HEK293 (cell line): ENCODE results near the gene WDR13.

Source experiments
- PRDM2 ChIP-seq: fragments of 450-650 bp; formaldehyde crosslinking; IDR thresholded peaks from 2 replicates; pipeline ENCODE4 v1.5.1; 2016; ENCODE audit warnings: missing biosample characterization, missing genetic modification characterization, borderline replicate concordance
- PRDM4 ChIP-seq: fragments of 450-650 bp; formaldehyde crosslinking; IDR thresholded peaks from 2 replicates; pipeline ENCODE4 v1.5.1; 2017; ENCODE audit warnings: missing biosample characterization, missing genetic modification characterization
- ZBTB48 ChIP-seq: fragments of 450-650 bp; formaldehyde crosslinking; IDR thresholded peaks from 2 replicates; pipeline ENCODE4 v1.5.1; 2016; ENCODE audit warnings: missing biosample characterization, missing genetic modification characterization
- ZFP3 ChIP-seq: fragments of 450-650 bp; formaldehyde crosslinking; IDR thresholded peaks from 2 replicates; pipeline ENCODE4 v1.5.1; 2016; ENCODE audit warnings: low read depth, missing biosample characterization, missing genetic modification characterization
- ZNF114 ChIP-seq: fragments of 450-650 bp; formaldehyde crosslinking; IDR thresholded peaks from 2 replicates; pipeline ENCODE4 v1.5.0; 2017; ENCODE audit warnings: missing biosample characterization, missing genetic modification characterization
- ZNF23 ChIP-seq: fragments of 450-650 bp; formaldehyde crosslinking; IDR thresholded peaks from 2 replicates; pipeline ENCODE4 v1.5.1; 2016; ENCODE audit warnings: missing biosample characterization, missing genetic modification characterization, borderline replicate concordance
- ZNF362 ChIP-seq: fragments of 450-650 bp; formaldehyde crosslinking; IDR thresholded peaks from 2 replicates; pipeline ENCODE4 v1.5.1; 2016; ENCODE audit warnings: missing biosample characterization, missing genetic modification characterization
- ZNF585B ChIP-seq: fragments of 450-650 bp; formaldehyde crosslinking; IDR thresholded peaks from 2 replicates; pipeline ENCODE4 v1.5.1; 2016; ENCODE audit warnings: missing biosample characterization, missing genetic modification characterization
- ZNF707 ChIP-seq: fragments of 450-650 bp; formaldehyde crosslinking; IDR thresholded peaks from 2 replicates; pipeline ENCODE4 v1.5.1; 2016; ENCODE audit warnings: missing biosample characterization, missing genetic modification characterization
- ZNF785 ChIP-seq: fragments of 450-650 bp; formaldehyde crosslinking; IDR thresholded peaks from 2 replicates; pipeline ENCODE4 v1.5.1; 2016; ENCODE audit warnings: missing biosample characterization, missing genetic modification characterization
- ZSCAN23 ChIP-seq: fragments of 450-650 bp; formaldehyde crosslinking; IDR thresholded peaks from 2 replicates; pipeline ENCODE4 v1.5.1; 2016; ENCODE audit warnings: missing biosample characterization, missing genetic modification characterization
- TF ChIP-seq, protein P1 (sequence below): fragments of 450-650 bp; formaldehyde crosslinking; IDR thresholded peaks from 2 replicates; pipeline ENCODE4 v1.5.1; 2016; ENCODE audit warnings: missing biosample characterization, missing genetic modification characterization
- TF ChIP-seq, protein P2 (sequence below): fragments of 450-650 bp; formaldehyde crosslinking; IDR thresholded peaks from 2 replicates; pipeline ENCODE4 v1.5.1; 2016; ENCODE audit warnings: missing biosample characterization, missing genetic modification characterization
- TF ChIP-seq, protein P3 (sequence below): fragments of 450-650 bp; formaldehyde crosslinking; conservative IDR thresholded peaks from 2 replicates; pipeline ENCODE4 v1.5.1; 2016; ENCODE audit warnings: low read depth, missing biosample characterization, missing genetic modification characterization
- TF ChIP-seq, protein P4 (sequence below): fragments of 450-650 bp; formaldehyde crosslinking; IDR thresholded peaks from 2 replicates; pipeline ENCODE4 v1.5.1; 2016; ENCODE audit warnings: missing biosample characterization, missing genetic modification characterization

Gene WDR13

DNA sequence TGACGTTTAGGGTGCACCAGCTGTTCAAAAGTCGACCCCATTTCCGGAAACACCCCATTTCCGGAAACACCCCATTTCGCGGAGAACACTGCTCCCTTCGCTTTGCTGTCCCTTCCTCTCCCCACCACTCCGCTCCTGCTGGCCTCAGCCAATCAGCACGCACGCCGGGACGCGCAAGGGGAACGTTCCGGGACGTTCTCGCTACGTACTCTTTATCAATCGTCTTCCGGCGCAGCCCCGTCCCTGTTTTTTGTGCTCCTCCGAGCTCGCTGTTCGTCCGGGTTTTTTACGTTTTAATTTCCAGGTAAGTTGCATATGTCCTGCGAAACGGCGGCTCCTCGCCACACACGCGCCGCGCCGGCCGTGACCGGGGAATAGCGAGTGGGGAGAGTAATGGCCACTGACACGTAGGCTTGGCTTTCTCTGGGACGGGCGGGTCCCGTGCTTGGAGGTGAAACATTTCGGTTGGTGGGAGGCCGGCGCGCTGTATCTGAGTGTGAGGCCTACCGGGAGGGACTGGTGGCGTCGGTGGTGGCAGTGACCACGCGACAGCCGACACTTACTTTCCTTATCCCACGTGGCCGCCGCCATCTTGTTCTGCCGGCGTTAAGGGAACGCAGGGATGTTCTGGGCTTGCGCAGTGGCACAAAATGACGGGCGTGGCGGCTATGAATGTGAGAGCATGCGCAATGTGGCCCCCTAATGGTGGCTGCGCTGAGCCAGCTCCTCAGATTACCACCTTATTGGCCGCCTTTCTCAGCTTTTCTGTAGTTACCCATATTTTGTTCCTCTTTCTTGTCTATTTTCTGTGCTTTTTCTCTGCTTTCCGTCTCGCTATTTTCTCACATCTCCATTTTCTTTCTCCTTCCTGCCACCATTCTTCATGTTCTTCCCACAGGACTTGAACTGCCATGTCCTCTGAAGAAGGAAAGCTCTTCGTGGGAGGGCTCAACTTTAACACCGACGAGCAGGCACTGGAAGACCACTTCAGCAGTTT lies 22.7 kb upstream of the WDR13 start, which contains the start of gene RBM3 (continued):
- no peak for TF ChIP-seq PRDM2
- TF ChIP-seq PRDM4 (tag by site-specific recombination): no peak
- 0 out of 2 replicates have a peak, but pooled peaks have one; percentile 15 for TF ChIP-seq ZSCAN23
- TF ChIP-seq ZNF23: no peak
- TF ChIP-seq, protein P1, sequence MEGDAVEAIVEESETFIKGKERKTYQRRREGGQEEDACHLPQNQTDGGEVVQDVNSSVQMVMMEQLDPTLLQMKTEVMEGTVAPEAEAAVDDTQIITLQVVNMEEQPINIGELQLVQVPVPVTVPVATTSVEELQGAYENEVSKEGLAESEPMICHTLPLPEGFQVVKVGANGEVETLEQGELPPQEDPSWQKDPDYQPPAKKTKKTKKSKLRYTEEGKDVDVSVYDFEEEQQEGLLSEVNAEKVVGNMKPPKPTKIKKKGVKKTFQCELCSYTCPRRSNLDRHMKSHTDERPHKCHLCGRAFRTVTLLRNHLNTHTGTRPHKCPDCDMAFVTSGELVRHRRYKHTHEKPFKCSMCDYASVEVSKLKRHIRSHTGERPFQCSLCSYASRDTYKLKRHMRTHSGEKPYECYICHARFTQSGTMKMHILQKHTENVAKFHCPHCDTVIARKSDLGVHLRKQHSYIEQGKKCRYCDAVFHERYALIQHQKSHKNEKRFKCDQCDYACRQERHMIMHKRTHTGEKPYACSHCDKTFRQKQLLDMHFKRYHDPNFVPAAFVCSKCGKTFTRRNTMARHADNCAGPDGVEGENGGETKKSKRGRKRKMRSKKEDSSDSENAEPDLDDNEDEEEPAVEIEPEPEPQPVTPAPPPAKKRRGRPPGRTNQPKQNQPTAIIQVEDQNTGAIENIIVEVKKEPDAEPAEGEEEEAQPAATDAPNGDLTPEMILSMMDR (tag by site-specific recombination): peak; percentile 89
- TF ChIP-seq, protein P2, sequence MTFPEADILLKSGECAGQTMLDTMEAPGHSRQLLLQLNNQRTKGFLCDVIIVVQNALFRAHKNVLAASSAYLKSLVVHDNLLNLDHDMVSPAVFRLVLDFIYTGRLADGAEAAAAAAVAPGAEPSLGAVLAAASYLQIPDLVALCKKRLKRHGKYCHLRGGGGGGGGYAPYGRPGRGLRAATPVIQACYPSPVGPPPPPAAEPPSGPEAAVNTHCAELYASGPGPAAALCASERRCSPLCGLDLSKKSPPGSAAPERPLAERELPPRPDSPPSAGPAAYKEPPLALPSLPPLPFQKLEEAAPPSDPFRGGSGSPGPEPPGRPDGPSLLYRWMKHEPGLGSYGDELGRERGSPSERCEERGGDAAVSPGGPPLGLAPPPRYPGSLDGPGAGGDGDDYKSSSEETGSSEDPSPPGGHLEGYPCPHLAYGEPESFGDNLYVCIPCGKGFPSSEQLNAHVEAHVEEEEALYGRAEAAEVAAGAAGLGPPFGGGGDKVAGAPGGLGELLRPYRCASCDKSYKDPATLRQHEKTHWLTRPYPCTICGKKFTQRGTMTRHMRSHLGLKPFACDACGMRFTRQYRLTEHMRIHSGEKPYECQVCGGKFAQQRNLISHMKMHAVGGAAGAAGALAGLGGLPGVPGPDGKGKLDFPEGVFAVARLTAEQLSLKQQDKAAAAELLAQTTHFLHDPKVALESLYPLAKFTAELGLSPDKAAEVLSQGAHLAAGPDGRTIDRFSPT (tag by site-specific recombination): no peak
- TF ChIP-seq, protein P3, sequence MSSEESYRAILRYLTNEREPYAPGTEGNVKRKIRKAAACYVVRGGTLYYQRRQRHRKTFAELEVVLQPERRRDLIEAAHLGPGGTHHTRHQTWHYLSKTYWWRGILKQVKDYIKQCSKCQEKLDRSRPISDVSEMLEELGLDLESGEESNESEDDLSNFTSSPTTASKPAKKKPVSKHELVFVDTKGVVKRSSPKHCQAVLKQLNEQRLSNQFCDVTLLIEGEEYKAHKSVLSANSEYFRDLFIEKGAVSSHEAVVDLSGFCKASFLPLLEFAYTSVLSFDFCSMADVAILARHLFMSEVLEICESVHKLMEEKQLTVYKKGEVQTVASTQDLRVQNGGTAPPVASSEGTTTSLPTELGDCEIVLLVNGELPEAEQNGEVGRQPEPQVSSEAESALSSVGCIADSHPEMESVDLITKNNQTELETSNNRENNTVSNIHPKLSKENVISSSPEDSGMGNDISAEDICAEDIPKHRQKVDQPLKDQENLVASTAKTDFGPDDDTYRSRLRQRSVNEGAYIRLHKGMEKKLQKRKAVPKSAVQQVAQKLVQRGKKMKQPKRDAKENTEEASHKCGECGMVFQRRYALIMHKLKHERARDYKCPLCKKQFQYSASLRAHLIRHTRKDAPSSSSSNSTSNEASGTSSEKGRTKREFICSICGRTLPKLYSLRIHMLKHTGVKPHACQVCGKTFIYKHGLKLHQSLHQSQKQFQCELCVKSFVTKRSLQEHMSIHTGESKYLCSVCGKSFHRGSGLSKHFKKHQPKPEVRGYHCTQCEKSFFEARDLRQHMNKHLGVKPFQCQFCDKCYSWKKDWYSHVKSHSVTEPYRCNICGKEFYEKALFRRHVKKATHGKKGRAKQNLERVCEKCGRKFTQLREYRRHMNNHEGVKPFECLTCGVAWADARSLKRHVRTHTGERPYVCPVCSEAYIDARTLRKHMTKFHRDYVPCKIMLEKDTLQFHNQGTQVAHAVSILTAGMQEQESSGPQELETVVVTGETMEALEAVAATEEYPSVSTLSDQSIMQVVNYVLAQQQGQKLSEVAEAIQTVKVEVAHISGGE: peak; percentile 99
- no peak for TF ChIP-seq ZNF707 (tag by site-specific recombination)
- TF ChIP-seq ZNF362 (tag by site-specific recombination): peak; percentile 66; the same call in 1 of the 2 replicates
- TF ChIP-seq ZFP3 (tag by site-specific recombination): no peak
- no peak for TF ChIP-seq ZNF585B (tag by site-specific recombination)
- TF ChIP-seq ZNF785: no peak
- TF ChIP-seq, protein P4, sequence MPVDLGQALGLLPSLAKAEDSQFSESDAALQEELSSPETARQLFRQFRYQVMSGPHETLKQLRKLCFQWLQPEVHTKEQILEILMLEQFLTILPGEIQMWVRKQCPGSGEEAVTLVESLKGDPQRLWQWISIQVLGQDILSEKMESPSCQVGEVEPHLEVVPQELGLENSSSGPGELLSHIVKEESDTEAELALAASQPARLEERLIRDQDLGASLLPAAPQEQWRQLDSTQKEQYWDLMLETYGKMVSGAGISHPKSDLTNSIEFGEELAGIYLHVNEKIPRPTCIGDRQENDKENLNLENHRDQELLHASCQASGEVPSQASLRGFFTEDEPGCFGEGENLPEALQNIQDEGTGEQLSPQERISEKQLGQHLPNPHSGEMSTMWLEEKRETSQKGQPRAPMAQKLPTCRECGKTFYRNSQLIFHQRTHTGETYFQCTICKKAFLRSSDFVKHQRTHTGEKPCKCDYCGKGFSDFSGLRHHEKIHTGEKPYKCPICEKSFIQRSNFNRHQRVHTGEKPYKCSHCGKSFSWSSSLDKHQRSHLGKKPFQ (tag by site-specific recombination): no peak
- TF ChIP-seq ZNF114: no peak
- TF ChIP-seq ZBTB48 (tag by site-specific recombination): peak; percentile 56; the same call in 1 of the 2 replicates
- TF ChIP-seq, all 188 proteins: peak for 41
